ENCODE results near the gene SS18L1. TPM values are rescaled to one million over a fixed set of nuclear protein-coding genes. Genes with fewer than 3 reads are reported as not detected.

Gene SS18L1
- total RNA-seq, 1 donor from 2014 or later, result 8.7 TPM

DNA sequence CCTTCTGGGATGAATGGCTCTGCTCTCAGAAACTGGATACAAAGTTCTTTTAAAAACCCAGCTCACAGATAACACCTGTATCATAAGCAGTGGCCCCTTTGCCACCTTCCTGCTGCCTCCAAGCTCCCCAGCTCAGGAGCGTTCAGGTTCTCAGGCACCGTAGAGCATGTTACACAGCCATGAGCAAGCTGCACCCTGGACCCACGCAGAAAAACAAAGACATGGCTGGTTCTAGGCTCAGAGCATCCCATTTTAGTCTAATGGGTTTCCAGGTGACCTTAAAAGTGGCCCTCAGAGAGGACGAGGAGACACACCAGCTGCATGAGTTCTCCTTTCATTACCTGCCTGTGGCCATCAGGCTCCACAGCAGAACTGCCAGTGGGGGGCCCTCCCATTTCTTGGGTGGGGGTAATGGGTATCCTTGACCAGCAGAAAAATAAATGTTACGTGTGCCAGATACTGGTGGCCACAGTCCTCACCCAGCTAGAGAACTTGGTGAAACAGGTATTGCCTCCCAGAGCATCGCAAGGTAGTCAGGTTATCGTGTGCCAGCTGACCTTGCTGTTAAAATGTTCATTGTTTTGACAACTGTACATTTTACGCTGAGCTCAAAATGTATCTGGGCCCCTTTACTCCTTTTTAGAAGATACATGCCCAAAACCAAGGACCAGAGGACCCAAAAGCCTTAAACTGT is 7.8 kb upstream of the SS18L1 start:
- H3K4me3 ChIP-seq (ENCODE audit: low read depth, low read length), result no peak overlapping the region
- peaks cover 60% of the 10 kb centered on the region for H3K36me3 ChIP-seq (ENCODE audit: control insufficient read depth, insufficient read depth, low read length)
- DNase-seq (ENCODE audit: low read depth) (no peak), FAIRE-seq (no peak)
- no peak for TF ChIP-seq CTCF (IDR thresholded peaks at IDR 0.05; ENCODE audit: insufficient read depth, low read length, severe bottlenecking)
- H3K27me3 ChIP-seq (ENCODE audit: control insufficient read depth, insufficient read depth, low read length), result no peaks in the 10 kb centered on the region

GRCh38 chr20:62136283-62137091 is 7.1 kb upstream of the SS18L1 start:
- FAIRE-seq, result no peak

GRCh38 chr20:62137092-62137384 is 6.5 kb upstream of the SS18L1 start:
- no peak for FAIRE-seq
- Histone ChIP-seq H3K4me3 (ENCODE audit: low read depth, low read length) (no peak overlapping the region), H3K27me3 (ENCODE audit: control insufficient read depth, insufficient read depth, low read length) (no peaks in the 10 kb centered on the region), H3K36me3 (ENCODE audit: control insufficient read depth, insufficient read depth, low read length) (peaks cover 53% of the 10 kb centered on the region)
- no peak for TF ChIP-seq CTCF (IDR thresholded peaks at IDR 0.05; ENCODE audit: insufficient read depth, low read length, severe bottlenecking)
- DNase-seq (ENCODE audit: low read depth), result no peak

More at GRCh38 chr20:62136283-62137091, 7.1 kb upstream of the SS18L1 start:
- Histone ChIP-seq H3K4me3 (ENCODE audit: low read depth, low read length) (no peak overlapping the region), H3K36me3 (ENCODE audit: control insufficient read depth, insufficient read depth, low read length) (peaks cover 56% of the 10 kb centered on the region), H3K27me3 (ENCODE audit: control insufficient read depth, insufficient read depth, low read length) (no peaks in the 10 kb centered on the region)
- peak; percentile 73 for TF ChIP-seq CTCF (IDR thresholded peaks at IDR 0.05; ENCODE audit: insufficient read depth, low read length, severe bottlenecking)
- DNase-seq (ENCODE audit: low read depth), result peak; percentile 66

GRCh38 chr20:62137478-62138203 is 5.9 kb upstream of the SS18L1 start:
- FAIRE-seq (no peak), DNase-seq (ENCODE audit: low read depth) (no peak)
- H3K4me3 ChIP-seq (ENCODE audit: low read depth, low read length), result no peak overlapping the region
- peaks cover 48% of the 10 kb centered on the region for H3K36me3 ChIP-seq (ENCODE audit: control insufficient read depth, insufficient read depth, low read length)
- no peak for TF ChIP-seq CTCF (IDR thresholded peaks at IDR 0.05; ENCODE audit: insufficient read depth, low read length, severe bottlenecking)
- no peaks in the 10 kb centered on the region for H3K27me3 ChIP-seq (ENCODE audit: control insufficient read depth, insufficient read depth, low read length)

DNA sequence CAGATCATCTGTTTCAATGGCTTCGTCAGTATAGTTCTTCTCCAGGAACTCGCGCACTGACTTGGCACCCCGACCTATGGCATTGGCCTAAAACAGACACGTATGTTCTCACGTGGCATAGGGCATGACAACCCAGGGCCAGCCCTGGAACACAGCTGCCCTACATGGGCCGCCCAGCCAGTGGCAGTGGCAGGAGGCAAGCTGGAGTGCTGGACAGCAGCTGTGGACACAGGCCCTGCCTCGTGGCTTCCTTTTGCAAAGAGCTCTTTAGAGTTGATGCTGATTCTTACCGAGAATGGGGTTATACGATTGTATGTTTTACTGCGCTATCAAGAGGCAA is 5.4 kb upstream of the SS18L1 start:
- DNase-seq (ENCODE audit: low read depth) (no peak), FAIRE-seq (no peak)
- Histone ChIP-seq H3K4me3 (ENCODE audit: low read depth, low read length) (no peak overlapping the region), H3K36me3 (ENCODE audit: control insufficient read depth, insufficient read depth, low read length) (peaks cover 46% of the 10 kb centered on the region), H3K27me3 (ENCODE audit: control insufficient read depth, insufficient read depth, low read length) (no peaks in the 10 kb centered on the region)
- TF ChIP-seq CTCF (IDR thresholded peaks at IDR 0.05; ENCODE audit: insufficient read depth, low read length, severe bottlenecking), result no peak

Measured in bronchial epithelial cell (primary cell).